Neural cell (in vitro differentiated cells): ENCODE data around the gene ADIPOQ. TPM values are rescaled to one million over a fixed set of nuclear protein-coding genes. Genes with fewer than 3 reads are reported as not detected.

ENCODE experiments used
- H2AFZ ChIP-seq: fragments of 200-600, 300-800 bp; sonication (generic), shearing (Covaris generic); 2 replicates; pipeline ENCODE4 v1.6.0; 2014; ENCODE audit warnings: low read depth, mild to moderate bottlenecking, antibody characterized with exemption, low read length, moderate library complexity
- H3F3A ChIP-seq: fragments of 200-600 bp; shearing (Covaris generic); 2 replicates; pipeline ENCODE4 v1.6.1; 2016; ENCODE audit warnings: mild to moderate bottlenecking, moderate library complexity, mixed read lengths, antibody characterized with exemption, low read length; ENCODE audit not compliant: insufficient read depth, poor library complexity, severe bottlenecking
- H3K27ac ChIP-seq: fragments of 200-600, 300-800 bp; sonication (generic), shearing (Covaris generic); 2 replicates; pipeline ENCODE4 v1.5.1; 2014; ENCODE audit warnings: mild to moderate bottlenecking, low read length, moderate library complexity
- H3K27me3 ChIP-seq: fragments of 300-800, 200-600 bp; sonication (generic), shearing (Covaris generic); 2 replicates; pipeline ENCODE4 v1.6.0; 2014; ENCODE audit warnings: mild to moderate bottlenecking, low read depth, low read length, moderate library complexity; ENCODE audit not compliant: insufficient read depth
- H3K36me3 ChIP-seq: fragments of 300-800, 200-600 bp; sonication (generic), shearing (Covaris generic); 2 replicates; pipeline ENCODE4 v1.5.1; 2014; ENCODE audit warnings: mild to moderate bottlenecking, antibody characterized with exemption, low read length, moderate library complexity; ENCODE audit not compliant: insufficient read depth
- H3K4me2 ChIP-seq: fragments of 300-800, 200-600 bp; sonication (generic), shearing (Covaris generic); 2 replicates; pipeline ENCODE4 v1.6.0; 2014; ENCODE audit warnings: mild to moderate bottlenecking, low read length
- H3K4me3 ChIP-seq: fragments of 300-800, 200-600 bp; sonication (generic), shearing (Covaris generic); 2 replicates; pipeline ENCODE4 v1.5.1; 2014; ENCODE audit warnings: mild to moderate bottlenecking, low read length, moderate library complexity
- H3K79me2 ChIP-seq: fragments of 200-600 bp; shearing (Covaris generic); replicated peaks from 2 replicates; pipeline ENCODE4 v1.6.0; 2014; ENCODE audit warnings: mild to moderate bottlenecking, low read length, moderate library complexity; ENCODE audit not compliant: insufficient read depth
- H3K9ac ChIP-seq: fragments of 300-800, 200-600 bp; sonication (generic), shearing (Covaris generic); 2 replicates; pipeline ENCODE4 v1.6.1; 2016; ENCODE audit warnings: mild to moderate bottlenecking, low read length, mixed read lengths
- H3K9me2 ChIP-seq: fragments of 200-600 bp; shearing (Covaris generic); 2 replicates; pipeline ENCODE4 v1.6.1; 2016; ENCODE audit warnings: mild to moderate bottlenecking, low read length, mixed read lengths; ENCODE audit not compliant: insufficient read depth
- H3K9me3 ChIP-seq: fragments of 200-600, 300-800 bp; sonication (generic), shearing (Covaris generic); 2 replicates; pipeline ENCODE4 v1.6.1; 2016; ENCODE audit warnings: mild to moderate bottlenecking, mixed run types, low read length, moderate library complexity, mixed read lengths
- H4K20me1 ChIP-seq: fragments of 200-600 bp; shearing (Covaris generic); 2 replicates; pipeline ENCODE4 v1.6.1; 2016; ENCODE audit warnings: mild to moderate bottlenecking, mixed run types; ENCODE audit not compliant: insufficient read depth
- CTCF ChIP-seq: fragments of 450-650 bp; IDR thresholded peaks from 2 replicates; pipeline ENCODE4 v1.5.1; 2014; ENCODE audit warnings: antibody characterized with exemption, mild to moderate bottlenecking, moderate library complexity; ENCODE audit not compliant: poor library complexity, severe bottlenecking
- EP300 ChIP-seq: fragments of 450-650 bp; conservative IDR thresholded peaks from 2 replicates; pipeline ENCODE4 v1.6.1; 2014; ENCODE audit warnings: antibody characterized with exemption, mild to moderate bottlenecking, moderate library complexity; ENCODE audit not compliant: poor library complexity, severe bottlenecking
- EZH2 ChIP-seq: fragments of 200-600, 300-800 bp; shearing (Covaris generic), sonication (generic); IDR thresholded peaks from 2 replicates; pipeline ENCODE4 v1.6.1; 2014; ENCODE audit warnings: antibody characterized with exemption, low read length, borderline replicate concordance, mild to moderate bottlenecking; ENCODE audit not compliant: insufficient read depth, poor library complexity, severe bottlenecking
- MXI1 ChIP-seq: fragments of 450-650 bp; conservative IDR thresholded peaks from 2 replicates; pipeline ENCODE4 v1.6.1; 2014; ENCODE audit warnings: antibody characterized with exemption, mild to moderate bottlenecking; ENCODE audit not compliant: poor library complexity, severe bottlenecking
- POLR2AphosphoS5 ChIP-seq: IDR thresholded peaks from 2 replicates; pipeline ENCODE4 v1.6.1; 2012
- RAD21 ChIP-seq: fragments of 450-650 bp; conservative IDR thresholded peaks from 2 replicates; pipeline ENCODE4 v1.6.1; 2014; ENCODE audit warnings: antibody characterized with exemption, mild to moderate bottlenecking, moderate library complexity
- SMC3 ChIP-seq: fragments of 450-650 bp; conservative IDR thresholded peaks from 2 replicates; pipeline ENCODE4 v1.6.1; 2014; ENCODE audit warnings: antibody characterized with exemption, mild to moderate bottlenecking, moderate library complexity; ENCODE audit not compliant: poor library complexity
- TAF1 ChIP-seq: IDR thresholded peaks from 2 replicates; pipeline ENCODE4 v1.6.1; 2012; ENCODE audit warnings: low read depth
- polyA plus RNA-seq: library from polyadenylated mRNA; depleted of rRNA; stranded (reverse); fragments of >200 nt; gene quantifications from 2 replicates; pipeline ENCODE4 v1.2.3, GENCODE V29; 2014
- TF ChIP-seq, protein P1 (sequence below): IDR thresholded peaks from 2 replicates; pipeline ENCODE4 v1.6.1; 2012; ENCODE audit warnings: borderline replicate concordance

ADIPOQ gene
- polyA plus RNA-seq, 1 donor from 2014 or later: not detected

- Histone ChIP-seq H3K9me2 (no peaks in the 10 kb centered on the region), H3K9ac (no peak overlapping the region), H3K9me3 (no peaks in the 10 kb centered on the region), H3K27me3 (no peaks in the 10 kb centered on the region), H2AFZ (no peak overlapping the region), H3K36me3 (no peaks in the 10 kb centered on the region), H3K27ac (no peak overlapping the region), H3K4me2 (no peak overlapping the region), H4K20me1 (no peaks in the 10 kb centered on the region), H3F3A (no peaks in the 10 kb centered on the region), H3K4me3 (no peak overlapping the region), H3K79me2 (no peaks in the 10 kb centered on the region)
- no peak for TF ChIP-seq POLR2AphosphoS5
Observed at GRCh38 chr3:186875708-186876107, 33.2 kb downstream of the ADIPOQ start.

GRCh38 chr3:186879781-186880180, 37.3 kb downstream of the ADIPOQ start:
- H3K9ac ChIP-seq: no peak overlapping the region
- no peaks in the 10 kb centered on the region for H3K9me2 ChIP-seq
- no peaks in the 10 kb centered on the region for H3K36me3 ChIP-seq
- H4K20me1 ChIP-seq: no peaks in the 10 kb centered on the region
- no peaks in the 10 kb centered on the region for H3F3A ChIP-seq
- no peak overlapping the region for H3K27ac ChIP-seq
- no peak overlapping the region for H2AFZ ChIP-seq
- H3K4me3 ChIP-seq: no peak overlapping the region
- TF ChIP-seq SMC3 (no peak), TAF1 (no peak)
- H3K79me2 ChIP-seq: no peaks in the 10 kb centered on the region
- no peaks in the 10 kb centered on the region for H3K9me3 ChIP-seq
- no peak overlapping the region for H3K4me2 ChIP-seq
- H3K27me3 ChIP-seq: no peaks in the 10 kb centered on the region

DNA sequence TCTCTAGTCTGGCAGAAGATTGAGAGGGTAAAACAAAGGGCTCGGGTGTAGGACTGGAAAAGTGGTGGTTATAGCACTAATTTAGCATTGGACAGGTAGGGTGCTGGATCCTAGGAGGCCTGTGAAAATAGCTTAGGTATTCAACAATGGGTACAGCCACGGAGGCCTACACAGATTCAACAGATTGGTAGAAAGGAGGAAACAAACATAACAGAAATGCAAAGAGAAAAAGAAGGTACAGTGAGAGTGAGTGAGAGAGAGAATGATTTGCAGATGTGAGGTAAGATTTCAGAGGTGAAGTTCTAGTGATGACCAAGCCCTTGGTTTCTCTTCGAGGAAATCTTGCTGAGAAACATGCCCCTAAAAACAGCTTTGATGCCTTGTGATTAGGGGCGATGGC, 37.9 kb downstream of the ADIPOQ start:
- H3K27ac ChIP-seq: no peak overlapping the region
- no peaks in the 10 kb centered on the region for H3K27me3 ChIP-seq
- H4K20me1 ChIP-seq: no peaks in the 10 kb centered on the region
- no peak overlapping the region for H3K4me3 ChIP-seq
- TF ChIP-seq, protein P1, sequence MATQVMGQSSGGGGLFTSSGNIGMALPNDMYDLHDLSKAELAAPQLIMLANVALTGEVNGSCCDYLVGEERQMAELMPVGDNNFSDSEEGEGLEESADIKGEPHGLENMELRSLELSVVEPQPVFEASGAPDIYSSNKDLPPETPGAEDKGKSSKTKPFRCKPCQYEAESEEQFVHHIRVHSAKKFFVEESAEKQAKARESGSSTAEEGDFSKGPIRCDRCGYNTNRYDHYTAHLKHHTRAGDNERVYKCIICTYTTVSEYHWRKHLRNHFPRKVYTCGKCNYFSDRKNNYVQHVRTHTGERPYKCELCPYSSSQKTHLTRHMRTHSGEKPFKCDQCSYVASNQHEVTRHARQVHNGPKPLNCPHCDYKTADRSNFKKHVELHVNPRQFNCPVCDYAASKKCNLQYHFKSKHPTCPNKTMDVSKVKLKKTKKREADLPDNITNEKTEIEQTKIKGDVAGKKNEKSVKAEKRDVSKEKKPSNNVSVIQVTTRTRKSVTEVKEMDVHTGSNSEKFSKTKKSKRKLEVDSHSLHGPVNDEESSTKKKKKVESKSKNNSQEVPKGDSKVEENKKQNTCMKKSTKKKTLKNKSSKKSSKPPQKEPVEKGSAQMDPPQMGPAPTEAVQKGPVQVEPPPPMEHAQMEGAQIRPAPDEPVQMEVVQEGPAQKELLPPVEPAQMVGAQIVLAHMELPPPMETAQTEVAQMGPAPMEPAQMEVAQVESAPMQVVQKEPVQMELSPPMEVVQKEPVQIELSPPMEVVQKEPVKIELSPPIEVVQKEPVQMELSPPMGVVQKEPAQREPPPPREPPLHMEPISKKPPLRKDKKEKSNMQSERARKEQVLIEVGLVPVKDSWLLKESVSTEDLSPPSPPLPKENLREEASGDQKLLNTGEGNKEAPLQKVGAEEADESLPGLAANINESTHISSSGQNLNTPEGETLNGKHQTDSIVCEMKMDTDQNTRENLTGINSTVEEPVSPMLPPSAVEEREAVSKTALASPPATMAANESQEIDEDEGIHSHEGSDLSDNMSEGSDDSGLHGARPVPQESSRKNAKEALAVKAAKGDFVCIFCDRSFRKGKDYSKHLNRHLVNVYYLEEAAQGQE: no peak
- no peak for TF ChIP-seq SMC3
- TF ChIP-seq TAF1: no peak
- TF ChIP-seq CTCF: no peak
- no peak for TF ChIP-seq RAD21
- TF ChIP-seq EZH2: no peak
- no peak for TF ChIP-seq POLR2AphosphoS5
- no peak for TF ChIP-seq MXI1
- no peak for TF ChIP-seq EP300
- no peak overlapping the region for H2AFZ ChIP-seq
- H3F3A ChIP-seq: no peaks in the 10 kb centered on the region
- no peak overlapping the region for H3K9ac ChIP-seq
- H3K4me2 ChIP-seq: no peak overlapping the region
- no peaks in the 10 kb centered on the region for H3K79me2 ChIP-seq
- no peaks in the 10 kb centered on the region for H3K9me3 ChIP-seq
- no peaks in the 10 kb centered on the region for H3K36me3 ChIP-seq
- H3K9me2 ChIP-seq: no peaks in the 10 kb centered on the region
